HepG2 (cell line): ENCODE results near the gene ERMARD. TPM values are rescaled to one million over a fixed set of nuclear protein-coding genes. Genes with fewer than 3 reads are reported as not detected.
A peak's percentile ranks its signal among the peaks of the same experiment; 100 is the strongest.

Experiments
- AHR ChIP-seq: IDR thresholded peaks from 2 replicates; pipeline ENCODE4 v1.6.1; 2018; ENCODE audit warnings: missing genetic modification reagents, missing compliant biosample characterization
- BATF2 ChIP-seq: sonication (generic); formaldehyde crosslinking; IDR thresholded peaks from 2 replicates; pipeline ENCODE4 v1.8.0; 2022; ENCODE audit warnings: mild to moderate bottlenecking, missing genetic modification reagents, moderate library complexity
- CEBPG ChIP-seq: IDR thresholded peaks from 2 replicates; pipeline ENCODE4 v1.6.1; 2016
- CHD2 ChIP-seq: IDR thresholded peaks from 2 replicates; pipeline ENCODE4 v1.6.1; 2011; ENCODE audit warnings: low read depth, low read length, improper control_type of control experiment
- CHD4 ChIP-seq: fragments of 200-600 bp; sonication (generic); IDR thresholded peaks from 2 replicates; pipeline ENCODE4 v1.7.0; 2017; ENCODE audit warnings: mild to moderate bottlenecking, low read length, borderline replicate concordance
- E2F1 ChIP-seq: sonication (generic); formaldehyde crosslinking; IDR thresholded peaks from 2 replicates; pipeline ENCODE4 v1.5.0; 2020; ENCODE audit warnings: missing genetic modification reagents
- ELK4 ChIP-seq: sonication (generic); formaldehyde crosslinking; IDR thresholded peaks from 2 replicates; pipeline ENCODE4 v1.9.0; 2021; ENCODE audit warnings: missing genetic modification reagents, borderline replicate concordance
- FOXK2 ChIP-seq: fragments of 450-650 bp; IDR thresholded peaks from 2 replicates; pipeline ENCODE4 v1.6.1; 2016
- FUBP1 ChIP-seq: sonication (generic); formaldehyde crosslinking; IDR thresholded peaks from 2 replicates; pipeline ENCODE4 v1.5.1; 2020; ENCODE audit warnings: missing genetic modification reagents, mild to moderate bottlenecking, borderline replicate concordance
- MED8 ChIP-seq: sonication (generic); formaldehyde crosslinking; IDR thresholded peaks from 2 replicates; pipeline ENCODE4 v1.8.1; 2023; ENCODE audit warnings: mild to moderate bottlenecking, missing genetic modification reagents; ENCODE audit not compliant: insufficient replicate concordance
- SETDB1 ChIP-seq: sonication (generic); formaldehyde crosslinking; IDR thresholded peaks from 2 replicates; pipeline ENCODE4 v1.5.1; 2020; ENCODE audit warnings: missing genetic modification reagents, mild to moderate bottlenecking, borderline replicate concordance
- SMAD1 ChIP-seq: sonication (generic); formaldehyde crosslinking; IDR thresholded peaks from 2 replicates; pipeline ENCODE4 v1.4.0; 2020; ENCODE audit warnings: missing genetic modification reagents, low read depth, mild to moderate bottlenecking, borderline replicate concordance
- SMARCE1 ChIP-seq: fragments of 450-650 bp; IDR thresholded peaks from 2 replicates; pipeline ENCODE4 v1.6.1; 2017; ENCODE audit warnings: borderline replicate concordance
- THAP8 ChIP-seq: sonication (generic); formaldehyde crosslinking; IDR thresholded peaks from 2 replicates; pipeline ENCODE4 v1.5.1; 2020; ENCODE audit warnings: missing genetic modification reagents, mild to moderate bottlenecking, borderline replicate concordance
- ZBTB33 ChIP-seq: sonication (generic); formaldehyde crosslinking; IDR thresholded peaks from 2 replicates; pipeline ENCODE4 v1.4.0; 2020; ENCODE audit warnings: missing genetic modification reagents
- ZFP36L1 ChIP-seq: sonication (generic); formaldehyde crosslinking; IDR thresholded peaks from 2 replicates; pipeline ENCODE4 v1.8.0; 2022; ENCODE audit warnings: mild to moderate bottlenecking, missing genetic modification reagents, moderate library complexity
- ZFP41 ChIP-seq: sonication (generic); formaldehyde crosslinking; IDR thresholded peaks from 2 replicates; pipeline ENCODE4 v1.4.0; 2020; ENCODE audit warnings: mild to moderate bottlenecking, missing genetic modification reagents, borderline replicate concordance
- ZNF672 ChIP-seq: sonication (generic); formaldehyde crosslinking; IDR thresholded peaks from 2 replicates; pipeline ENCODE4 v1.8.1; 2022; ENCODE audit warnings: missing genetic modification reagents
- ZNF710 ChIP-seq: sonication (generic); formaldehyde crosslinking; IDR thresholded peaks from 2 replicates; pipeline ENCODE4 v1.5.0; 2020; ENCODE audit warnings: mild to moderate bottlenecking, missing genetic modification reagents, borderline replicate concordance
- polyA plus RNA-seq, 8 experiments: library from polyadenylated mRNA; depleted of rRNA in 3 of 8; stranded (reverse) in 7 of 8; unstranded in 1 of 8; fragments of >200 nt; fragmentation: Illumina TruSeq in 4 of 8; extraction: Trizol in 4 of 8; gene quantifications; 2 replicates each; pipeline versions ENCODE4 v1.2.1 to v1.2.3, GENCODE V29; 2011 to 2016; ENCODE audit warnings: low read depth in 4 of 8, missing spikeins in 1 of 8, mixed read lengths in 1 of 8; ENCODE audit not compliant: insufficient read depth in 1 of 8
- total RNA-seq, 5 experiments: library from RNA; depleted of rRNA; stranded (reverse); fragments of >200 nt; fragmentation: Illumina TruSeq; extraction: Trizol; gene quantifications; 2 replicates each; pipeline ENCODE4 v1.2.3, GENCODE V29; 2016; ENCODE audit warnings: low read depth in 1 of 5

ERMARD gene
- total and polyA plus RNA-seq, 2 of the 13 experiments (the other 11 are each of a cell fraction or from before 2014, with no cell fraction given): 8.8 to 10.7 TPM

GRCh38 chr6:169722362-169723199, 28.8 kb upstream of the ERMARD start (continued):
- TF ChIP-seq MED8 (CRISPR knock-in tag) (no peak), FOXK2 (no peak), SMAD1 (0 out of 2 replicates have a peak, but pooled peaks have one; percentile 90), ZFP41 (CRISPR knock-in tag) (0 out of 2 replicates have a peak, but pooled peaks have one; percentile 18), SMARCE1 (no peak), THAP8 (no peak), BATF2 (CRISPR knock-in tag) (no peak), ZBTB33 (no peak), SETDB1 (CRISPR knock-in tag) (no peak), CHD4 (no peak), AHR (CRISPR knock-in tag) (no peak; the same call in 1 of the 2 replicates), ELK4 (CRISPR knock-in tag) (no peak), FUBP1 (CRISPR knock-in tag) (no peak), ZFP36L1 (CRISPR knock-in tag) (no peak), E2F1 (no peak), ZNF710 (CRISPR knock-in tag) (no peak), CEBPG (CRISPR knock-in tag) (no peak), ZNF672 (CRISPR knock-in tag) (no peak), CHD2 (no peak)
